ENCODE data around the gene ZNRF2. TPM values are rescaled to one million over a fixed set of nuclear protein-coding genes. Genes with fewer than 3 reads are reported as not detected.
A peak's percentile ranks its signal among the peaks of the same experiment; 100 is the strongest.

The ZNRF2 gene
- total and polyA plus RNA-seq, 10 of the 15 experiments (the other 5 are each of a cell fraction or from before 2014, with no cell fraction given), result 1.2 to 20.4 (median 9.5) TPM

- intact Hi-C loops (cut with micrococcal nuclease; ENCODE audit: unreplicated experiment) (loop anchor here (2.0 kb wide), 1 partner anchor 47 kb away; the partner anchor contains the start of gene ZNRF2), in situ Hi-C loops (cut with MboI) (no loop called here)
- Histone ChIP-seq H2AFZ (ENCODE audit: control insufficient read depth, low read depth, low read length) (no peak overlapping the region), H3K4me1 (ENCODE audit: control insufficient read depth, insufficient read depth, low read length) (peaks cover 20% of the 10 kb centered on the region), H3K9me3 (replicated peaks; ENCODE audit: control insufficient read depth, insufficient read depth, low read length) (peaks cover 3% of the 10 kb centered on the region; the same call in 2 of the 3 replicates), H3K79me2 (ENCODE audit: control insufficient read depth, insufficient read depth, low read length) (peaks cover 24% of the 10 kb centered on the region), H3K4me3 (0 out of 2 replicates have a peak overlapping the region, but pooled peaks have one; percentile 8), H3K27ac (ENCODE audit: control insufficient read depth, insufficient read depth) (peak overlapping the region; percentile 55; the same call in 1 of the 2 replicates), H3K36me3 (ENCODE audit: control insufficient read depth in 2 of 2, insufficient read depth in 2 of 2, low read length in 1 of 2) (no peaks in the 10 kb centered on the region), H4K20me1 (ENCODE audit: control insufficient read depth, insufficient read depth) (no peaks in the 10 kb centered on the region), H3K9ac (ENCODE audit: control insufficient read depth, insufficient read depth, low read length) (no peak overlapping the region), H3K4me2 (ENCODE audit: control insufficient read depth, insufficient read depth) (0 out of 2 replicates have a peak overlapping the region, but pooled peaks have one; percentile 73), H3K27me3 (replicated peaks in 1 of 2; ENCODE audit: control insufficient read depth in 2 of 2, insufficient read depth in 2 of 2, low read length in 1 of 2) (no peaks in the 10 kb centered on the region)
- ChIA-PET SMC1A (ENCODE audit: uncharacterized antibody, unreplicated experiment) (interaction anchor here (0.6 to 12.8 kb wide), 13 partner anchors 9 to 221 kb away, joined by 3 to 181 read pairs (median 7); no protein-coding TSS in a partner anchor), POLR2A (interaction anchor here (0.6 to 4.0 kb wide), 7 partner anchors 10 to 115 kb away, joined by 3 to 19 read pairs (median 7); no protein-coding TSS in a partner anchor), RAD21 (ENCODE audit: unreplicated experiment) (interaction anchor here (0.8 to 7.2 kb wide), 12 partner anchors 9 to 168 kb away, joined by 3 to 54 read pairs (median 6); partner anchors contain the start of gene ZNRF2), CTCF (interaction anchor here (1.1 to 2.8 kb wide), 10 partner anchors 8 to 167 kb away, joined by 3 to 16 read pairs (median 7); no protein-coding TSS in a partner anchor)
- ATAC-seq, result 0 out of 3 replicates have a peak, but pooled peaks have one; percentile 13
- no peak for TF ChIP-seq HDAC6 (IDR thresholded peaks at IDR 0.05; ENCODE audit: unreplicated experiment)
- TF ChIP-seq, protein P1, sequence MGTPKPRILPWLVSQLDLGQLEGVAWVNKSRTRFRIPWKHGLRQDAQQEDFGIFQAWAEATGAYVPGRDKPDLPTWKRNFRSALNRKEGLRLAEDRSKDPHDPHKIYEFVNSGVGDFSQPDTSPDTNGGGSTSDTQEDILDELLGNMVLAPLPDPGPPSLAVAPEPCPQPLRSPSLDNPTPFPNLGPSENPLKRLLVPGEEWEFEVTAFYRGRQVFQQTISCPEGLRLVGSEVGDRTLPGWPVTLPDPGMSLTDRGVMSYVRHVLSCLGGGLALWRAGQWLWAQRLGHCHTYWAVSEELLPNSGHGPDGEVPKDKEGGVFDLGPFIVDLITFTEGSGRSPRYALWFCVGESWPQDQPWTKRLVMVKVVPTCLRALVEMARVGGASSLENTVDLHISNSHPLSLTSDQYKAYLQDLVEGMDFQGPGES (IDR thresholded peaks at IDR 0.05), result no peak
- no peak for TF ChIP-seq CEBPB (IDR thresholded peaks at IDR 0.05; ENCODE audit: borderline replicate concordance in 1 of 2, low read depth in 2 of 2, low read length in 2 of 2)
- no peak for TF ChIP-seq SREBF1 (IDR thresholded peaks at IDR 0.05; ENCODE audit: low read length)
- no peak for TF ChIP-seq RELB (IDR thresholded peaks at IDR 0.05; ENCODE audit: low read depth)
- TF ChIP-seq POLR2AphosphoS2 (IDR thresholded peaks at IDR 0.05; ENCODE audit: low read depth, low read length), result no peak
- TF ChIP-seq SREBF2 (IDR thresholded peaks at IDR 0.05; ENCODE audit: low read length), result no peak
- no peak for TF ChIP-seq BCL3 (IDR thresholded peaks at IDR 0.05; ENCODE audit: borderline replicate concordance, insufficient read depth, low read depth, low read length, poor library complexity, severe bottlenecking)
- no peak for TF ChIP-seq POLR2A (IDR thresholded peaks at IDR 0.05; ENCODE audit: low read depth, low read length)
- TF ChIP-seq SUZ12 (IDR thresholded peaks at IDR 0.05; ENCODE audit: unreplicated experiment), result no peak
- TF ChIP-seq ZNF274 (IDR thresholded peaks at IDR 0.05; ENCODE audit: insufficient read depth, insufficient read length), result no peak
- no peak for TF ChIP-seq IRF4 (IDR thresholded peaks at IDR 0.05; ENCODE audit: low read depth, low read length)
- TF ChIP-seq, protein P2, sequence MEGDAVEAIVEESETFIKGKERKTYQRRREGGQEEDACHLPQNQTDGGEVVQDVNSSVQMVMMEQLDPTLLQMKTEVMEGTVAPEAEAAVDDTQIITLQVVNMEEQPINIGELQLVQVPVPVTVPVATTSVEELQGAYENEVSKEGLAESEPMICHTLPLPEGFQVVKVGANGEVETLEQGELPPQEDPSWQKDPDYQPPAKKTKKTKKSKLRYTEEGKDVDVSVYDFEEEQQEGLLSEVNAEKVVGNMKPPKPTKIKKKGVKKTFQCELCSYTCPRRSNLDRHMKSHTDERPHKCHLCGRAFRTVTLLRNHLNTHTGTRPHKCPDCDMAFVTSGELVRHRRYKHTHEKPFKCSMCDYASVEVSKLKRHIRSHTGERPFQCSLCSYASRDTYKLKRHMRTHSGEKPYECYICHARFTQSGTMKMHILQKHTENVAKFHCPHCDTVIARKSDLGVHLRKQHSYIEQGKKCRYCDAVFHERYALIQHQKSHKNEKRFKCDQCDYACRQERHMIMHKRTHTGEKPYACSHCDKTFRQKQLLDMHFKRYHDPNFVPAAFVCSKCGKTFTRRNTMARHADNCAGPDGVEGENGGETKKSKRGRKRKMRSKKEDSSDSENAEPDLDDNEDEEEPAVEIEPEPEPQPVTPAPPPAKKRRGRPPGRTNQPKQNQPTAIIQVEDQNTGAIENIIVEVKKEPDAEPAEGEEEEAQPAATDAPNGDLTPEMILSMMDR (IDR thresholded peaks at IDR 0.05 in 2 of 3, conservative IDR thresholded peaks at IDR 0.05 in 1 of 3; ENCODE audit: control insufficient read depth in 2 of 3, extremely low read depth in 1 of 3, insufficient read depth in 1 of 3, low read depth in 3 of 3, low read length in 3 of 3), result no peak
- TF ChIP-seq PML (IDR thresholded peaks at IDR 0.05; ENCODE audit: low read length), result no peak
- no peak for FAIRE-seq
- 75% methylated on average over 2 of the region's 2 CpGs for WGBS (ENCODE audit: insufficient coverage, insufficient replicate concordance, low lambda C conversion rate, missing lambda C conversion rate)
- no peak for DNase-seq (ENCODE audit: low read depth, low spot score)
- BruUV-seq (replicated peaks), result no TSS peak
Observed at GRCh38 chr7:30331338-30331737, 46.9 kb downstream of the ZNRF2 start.

Data from GM12878 (cell line).